ENCODE results near the gene H6PD.

The H6PD gene

DNA sequence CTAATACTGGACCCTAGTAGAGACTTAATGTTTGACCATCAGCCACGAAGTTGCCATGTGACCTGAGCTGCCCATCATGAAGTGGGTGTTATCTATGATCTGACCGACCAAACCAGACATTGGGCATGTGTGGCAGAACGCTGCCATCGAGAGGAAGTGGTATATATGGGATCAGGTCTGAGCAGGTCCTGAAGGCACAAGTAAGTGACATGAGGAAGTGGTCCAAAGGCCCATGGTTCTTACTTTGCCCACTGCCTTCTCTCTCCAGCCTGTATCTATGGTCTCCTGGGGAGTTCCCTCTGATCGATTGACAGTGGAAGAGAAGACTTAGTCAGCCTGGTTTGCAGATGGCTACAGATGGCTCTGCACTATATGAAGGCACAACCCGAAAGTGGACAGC, 66.0 kb downstream of the H6PD start:
- Histone ChIP-seq H3K27ac (ENCODE audit: low read length) (no peak overlapping the region), H2AFZ (ENCODE audit: low read depth, low read length) (no peak overlapping the region), H3K27me3 (ENCODE audit: low read depth, low read length) (0 out of 2 replicates have a peak, but pooled peaks cover 4% of the 10 kb centered on the region), H3K36me3 (replicated peaks; ENCODE audit: low read depth, low read length) (no peaks in the 10 kb centered on the region), H4K20me1 (ENCODE audit: insufficient read depth, low read length) (no peaks in the 10 kb centered on the region), H3K79me2 (ENCODE audit: low read length) (no peaks in the 10 kb centered on the region), H3K9me3 (ENCODE audit: insufficient read depth, low read length) (no peaks in the 10 kb centered on the region), H3K4me2 (ENCODE audit: low read length) (no peak overlapping the region), H3K4me1 (ENCODE audit: low read length) (no peaks in the 10 kb centered on the region), H3K9ac (ENCODE audit: low read length) (no peak overlapping the region), H3K4me3 (ENCODE audit: low read length) (no peak overlapping the region)
- TF ChIP-seq EZH2phosphoT487 (IDR thresholded peaks at IDR 0.05; ENCODE audit: low read depth) = no peak
- TF ChIP-seq, protein P1, sequence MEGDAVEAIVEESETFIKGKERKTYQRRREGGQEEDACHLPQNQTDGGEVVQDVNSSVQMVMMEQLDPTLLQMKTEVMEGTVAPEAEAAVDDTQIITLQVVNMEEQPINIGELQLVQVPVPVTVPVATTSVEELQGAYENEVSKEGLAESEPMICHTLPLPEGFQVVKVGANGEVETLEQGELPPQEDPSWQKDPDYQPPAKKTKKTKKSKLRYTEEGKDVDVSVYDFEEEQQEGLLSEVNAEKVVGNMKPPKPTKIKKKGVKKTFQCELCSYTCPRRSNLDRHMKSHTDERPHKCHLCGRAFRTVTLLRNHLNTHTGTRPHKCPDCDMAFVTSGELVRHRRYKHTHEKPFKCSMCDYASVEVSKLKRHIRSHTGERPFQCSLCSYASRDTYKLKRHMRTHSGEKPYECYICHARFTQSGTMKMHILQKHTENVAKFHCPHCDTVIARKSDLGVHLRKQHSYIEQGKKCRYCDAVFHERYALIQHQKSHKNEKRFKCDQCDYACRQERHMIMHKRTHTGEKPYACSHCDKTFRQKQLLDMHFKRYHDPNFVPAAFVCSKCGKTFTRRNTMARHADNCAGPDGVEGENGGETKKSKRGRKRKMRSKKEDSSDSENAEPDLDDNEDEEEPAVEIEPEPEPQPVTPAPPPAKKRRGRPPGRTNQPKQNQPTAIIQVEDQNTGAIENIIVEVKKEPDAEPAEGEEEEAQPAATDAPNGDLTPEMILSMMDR (IDR thresholded peaks at IDR 0.05; ENCODE audit: low read depth, low read length) = no peak

DNA sequence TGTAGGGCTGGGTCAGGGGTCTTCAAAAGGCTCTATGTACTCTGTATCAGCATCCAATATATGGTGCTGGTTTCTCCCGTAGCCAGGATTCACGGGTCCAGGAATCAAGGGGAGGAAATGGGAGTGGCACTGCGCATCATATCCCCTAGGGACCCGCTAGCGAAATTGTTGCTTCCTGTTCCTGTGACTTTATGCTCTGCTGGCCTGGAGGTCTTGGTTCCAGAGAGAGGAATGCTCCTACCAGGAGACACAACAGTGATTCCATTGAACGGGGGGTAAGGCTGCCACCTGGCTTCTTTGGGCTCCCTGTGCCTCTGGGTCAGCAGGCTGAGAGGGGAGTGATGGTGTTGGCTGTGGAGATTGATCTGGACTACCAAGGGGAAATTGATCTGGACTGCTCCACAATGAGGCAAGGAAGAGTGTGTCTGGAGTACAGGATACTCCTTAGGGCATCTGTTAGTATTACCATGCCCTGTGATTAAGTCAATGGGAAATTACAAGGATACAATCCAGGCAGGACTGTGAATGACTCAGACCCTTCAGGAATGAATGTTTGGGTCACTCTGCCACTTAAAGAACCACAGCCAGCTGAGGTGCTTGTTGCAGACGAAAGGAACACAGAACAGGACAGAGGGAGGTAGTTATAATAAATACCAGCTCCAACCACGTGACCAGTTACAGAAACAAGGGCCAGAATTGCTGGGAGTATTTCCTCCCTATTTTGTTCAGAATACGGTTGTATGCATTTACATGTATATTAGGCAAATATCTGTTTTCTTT, 68.4 kb downstream of the H6PD start:
- H4K20me1 ChIP-seq (ENCODE audit: insufficient read depth, low read length) = no peaks in the 10 kb centered on the region
- no peak overlapping the region for H3K27ac ChIP-seq (ENCODE audit: low read length)
- 0 out of 2 replicates have a peak, but pooled peaks cover 4% of the 10 kb centered on the region for H3K27me3 ChIP-seq (ENCODE audit: low read depth, low read length)
- H3K4me3 ChIP-seq (ENCODE audit: low read length) = no peak overlapping the region
- no peaks in the 10 kb centered on the region for H3K79me2 ChIP-seq (ENCODE audit: low read length)
- H3K9me3 ChIP-seq (ENCODE audit: insufficient read depth, low read length) = no peaks in the 10 kb centered on the region
- no peak overlapping the region for H3K4me2 ChIP-seq (ENCODE audit: low read length)
- no peak overlapping the region for H2AFZ ChIP-seq (ENCODE audit: low read depth, low read length)
- no peaks in the 10 kb centered on the region for H3K4me1 ChIP-seq (ENCODE audit: low read length)
- H3K9ac ChIP-seq (ENCODE audit: low read length) = no peak overlapping the region
- H3K36me3 ChIP-seq (replicated peaks; ENCODE audit: low read depth, low read length) = no peaks in the 10 kb centered on the region
- no peak for TF ChIP-seq EZH2phosphoT487 (IDR thresholded peaks at IDR 0.05; ENCODE audit: low read depth)
- TF ChIP-seq, protein P1 (IDR thresholded peaks at IDR 0.05; ENCODE audit: low read depth, low read length) = no peak

DNA sequence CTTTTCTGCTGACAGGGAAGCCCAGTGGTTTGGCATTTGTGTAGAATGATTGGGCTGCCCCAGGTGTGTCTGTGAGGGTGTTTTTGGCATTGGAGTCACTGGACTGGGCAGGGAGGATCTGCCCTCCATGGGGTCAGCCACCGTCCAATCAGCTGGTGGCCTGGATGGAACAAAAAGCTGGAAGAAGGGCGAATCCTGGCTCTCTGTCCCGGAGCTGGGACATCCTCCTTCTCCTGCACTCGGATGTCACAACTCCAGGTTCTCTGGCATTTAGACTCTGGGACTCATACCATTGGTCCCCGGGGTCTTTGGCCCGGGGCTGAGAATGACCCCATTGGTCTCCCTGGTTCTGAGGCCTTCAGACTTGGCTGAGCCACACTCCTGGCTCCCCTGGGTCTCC, 69.3 kb downstream of the H6PD start:
- Histone ChIP-seq H3K4me3 (ENCODE audit: low read length) (no peak overlapping the region), H2AFZ (ENCODE audit: low read depth, low read length) (no peak overlapping the region), H3K79me2 (ENCODE audit: low read length) (no peaks in the 10 kb centered on the region), H3K4me1 (ENCODE audit: low read length) (no peaks in the 10 kb centered on the region), H3K9ac (ENCODE audit: low read length) (no peak overlapping the region), H3K9me3 (ENCODE audit: insufficient read depth, low read length) (no peaks in the 10 kb centered on the region), H4K20me1 (ENCODE audit: insufficient read depth, low read length) (no peaks in the 10 kb centered on the region), H3K27ac (ENCODE audit: low read length) (no peak overlapping the region), H3K4me2 (ENCODE audit: low read length) (no peak overlapping the region), H3K27me3 (ENCODE audit: low read depth, low read length) (0 out of 2 replicates have a peak, but pooled peaks cover 4% of the 10 kb centered on the region), H3K36me3 (replicated peaks; ENCODE audit: low read depth, low read length) (no peaks in the 10 kb centered on the region)
- TF ChIP-seq EZH2phosphoT487 (IDR thresholded peaks at IDR 0.05; ENCODE audit: low read depth) = no peak
- TF ChIP-seq, protein P1 (IDR thresholded peaks at IDR 0.05; ENCODE audit: low read depth, low read length) = no peak

DNA sequence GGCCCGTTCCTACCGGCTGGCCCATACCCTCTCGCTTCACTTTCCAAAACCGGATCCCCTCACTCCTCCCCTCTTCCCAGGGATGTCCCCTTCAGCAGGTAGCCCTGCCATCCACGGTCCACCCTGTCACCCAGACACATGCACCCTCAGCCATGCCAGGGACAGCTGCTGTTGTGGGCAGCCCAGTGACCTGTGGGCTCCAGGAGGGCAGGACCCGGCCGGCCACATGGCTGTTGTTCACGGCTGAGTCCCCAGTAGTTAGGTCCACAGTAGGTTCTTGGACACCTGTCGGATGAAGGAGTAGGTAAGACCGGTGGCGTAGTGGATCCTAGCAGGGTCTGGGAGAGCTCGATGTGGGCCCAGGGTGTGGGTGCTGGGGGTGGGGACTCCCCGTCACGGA, 70.6 kb downstream of the H6PD start:
- H3K27me3 ChIP-seq (ENCODE audit: low read depth, low read length) = 0 out of 2 replicates have a peak, but pooled peaks cover 4% of the 10 kb centered on the region
- H3K4me1 ChIP-seq (ENCODE audit: low read length) = no peaks in the 10 kb centered on the region
- no peaks in the 10 kb centered on the region for H3K79me2 ChIP-seq (ENCODE audit: low read length)
- H3K27ac ChIP-seq (ENCODE audit: low read length) = no peak overlapping the region
- no peaks in the 10 kb centered on the region for H4K20me1 ChIP-seq (ENCODE audit: insufficient read depth, low read length)
- H3K9ac ChIP-seq (ENCODE audit: low read length) = no peak overlapping the region
- no peaks in the 10 kb centered on the region for H3K36me3 ChIP-seq (replicated peaks; ENCODE audit: low read depth, low read length)
- no peak overlapping the region for H2AFZ ChIP-seq (ENCODE audit: low read depth, low read length)
- H3K9me3 ChIP-seq (ENCODE audit: insufficient read depth, low read length) = no peaks in the 10 kb centered on the region
- H3K4me2 ChIP-seq (ENCODE audit: low read length) = no peak overlapping the region
- no peak overlapping the region for H3K4me3 ChIP-seq (ENCODE audit: low read length)
- no peak for TF ChIP-seq EZH2phosphoT487 (IDR thresholded peaks at IDR 0.05; ENCODE audit: low read depth)
- TF ChIP-seq, protein P1 (IDR thresholded peaks at IDR 0.05; ENCODE audit: low read depth, low read length) = no peak
